Testis (tissue), 2 donors: ENCODE data around the gene WFS1.

Experiments
- CTCF ChIP-seq, 3 experiments: fragments of 450-650 bp in 2 of 3; fragments of 200-600 bp in 1 of 3; sonication (generic) in 1 of 3; IDR thresholded peaks; one replicate each; pipeline ENCODE4 v1.5.1; 2016 to 2019; ENCODE audit warnings: antibody characterized with exemption in 3 of 3, mild to moderate bottlenecking in 2 of 3, moderate library complexity in 1 of 3
- POLR2A ChIP-seq: fragments of 450-650 bp; IDR thresholded peaks from one replicate; pipeline ENCODE4 v1.6.1; 2017; ENCODE audit warnings: antibody characterized with exemption, mild to moderate bottlenecking, moderate library complexity

- TF ChIP-seq POLR2A, result no peak
- TF ChIP-seq CTCF (IDR thresholded peaks at IDR 0.05), result no peak
Measured at GRCh38 chr4:6287017-6287788, 17.6 kb downstream of the WFS1 start.
